Mammary epithelial cell (primary cell): Measurements from ENCODE around the gene HNRNPA2B1.

Source experiments
- CTCF ChIP-seq, 2 donors: IDR thresholded peaks in 1 of 2; conservative IDR thresholded peaks in 1 of 2; 2 replicates each; pipeline ENCODE4 v1.5.1; 2011 to 2012; ENCODE audit warnings: inconsistent platforms in 2 of 2, low read length in 2 of 2, mild to moderate bottlenecking in 2 of 2, control low read depth in 1 of 2, low read depth in 1 of 2; ENCODE audit not compliant: insufficient read depth in 1 of 2; ENCODE audit errors: extremely low read depth in 1 of 2
- EZH2 ChIP-seq: IDR thresholded peaks from 2 replicates; pipeline ENCODE4 v1.6.1; 2012; ENCODE audit warnings: low read length, inconsistent platforms, borderline replicate concordance

- TF ChIP-seq EZH2 (no peak), CTCF (conservative IDR thresholded peaks at IDR 0.05 in 1 of 2, IDR thresholded peaks at IDR 0.05 in 1 of 2; ENCODE audit: extremely low read depth in 1 of 2, insufficient read depth in 1 of 2, low read depth in 1 of 2, low read length in 2 of 2) (no peak)
Observed at GRCh38 chr7:26168458-26169023, 32.0 kb downstream of the HNRNPA2B1 start.
